Measurements from ENCODE around the gene METTL14.

METTL14 gene

GRCh38 chr4:118734491-118735205, 49.5 kb downstream of the METTL14 start:
- DNase-seq, result no peak

- DNase-seq, result no peak
Observed at GRCh38 chr4:118736900-118737299, 51.7 kb downstream of the METTL14 start.

- no peak for DNase-seq
Observed at GRCh38 chr4:118738090-118738489, 52.9 kb downstream of the METTL14 start.

DNA sequence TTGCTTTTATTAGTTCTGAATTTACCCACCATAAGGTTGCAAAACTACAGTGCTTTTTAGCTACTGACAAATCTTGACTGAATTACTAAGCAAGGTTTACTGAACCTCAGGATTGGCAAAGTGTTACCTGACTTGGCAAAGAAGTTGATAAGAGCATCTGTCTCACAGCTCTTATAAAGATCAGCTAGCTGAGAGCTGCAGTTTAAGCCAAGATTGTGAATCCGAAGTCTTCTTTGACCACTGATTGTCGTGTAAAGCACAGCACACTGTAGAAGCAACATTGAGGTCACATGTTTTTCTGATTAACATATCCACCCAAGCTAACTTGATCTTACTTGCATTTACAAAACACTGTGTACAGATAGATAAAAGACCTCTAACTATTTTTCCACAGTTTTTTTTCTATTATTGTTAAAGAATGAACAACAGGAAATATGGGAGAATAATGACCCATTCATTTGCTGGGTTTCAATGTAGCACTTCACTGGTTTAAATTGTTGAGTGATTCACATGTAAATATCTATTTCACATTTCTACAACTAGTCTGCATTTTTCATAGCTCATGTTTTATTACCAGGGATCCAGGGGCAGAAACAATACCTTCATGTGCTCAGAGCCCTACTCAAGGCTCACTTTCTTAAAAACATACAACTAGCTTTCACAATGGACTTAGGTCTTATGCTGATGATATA, 54.0 kb downstream of the METTL14 start:
- DNase-seq, result no peak

DNA sequence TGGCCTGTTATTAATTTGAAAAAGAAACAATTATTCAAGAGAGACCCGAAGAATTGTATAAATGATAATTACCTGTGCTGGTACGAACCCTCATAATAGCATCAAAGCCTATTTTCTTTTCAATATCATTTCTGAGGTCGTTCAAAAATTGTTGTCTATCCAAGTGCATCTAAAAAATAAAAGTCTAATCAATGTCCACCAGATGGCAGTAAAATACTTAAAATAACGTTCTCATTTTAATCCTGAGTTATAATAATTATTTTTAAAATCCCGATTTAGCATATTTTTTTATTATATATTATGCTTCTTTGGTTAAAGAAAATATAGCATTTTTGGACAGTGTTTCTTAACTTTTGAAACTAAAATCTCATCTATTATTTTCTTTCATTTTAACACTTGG, 55.7 kb downstream of the METTL14 start:
- no peak for DNase-seq

DNA sequence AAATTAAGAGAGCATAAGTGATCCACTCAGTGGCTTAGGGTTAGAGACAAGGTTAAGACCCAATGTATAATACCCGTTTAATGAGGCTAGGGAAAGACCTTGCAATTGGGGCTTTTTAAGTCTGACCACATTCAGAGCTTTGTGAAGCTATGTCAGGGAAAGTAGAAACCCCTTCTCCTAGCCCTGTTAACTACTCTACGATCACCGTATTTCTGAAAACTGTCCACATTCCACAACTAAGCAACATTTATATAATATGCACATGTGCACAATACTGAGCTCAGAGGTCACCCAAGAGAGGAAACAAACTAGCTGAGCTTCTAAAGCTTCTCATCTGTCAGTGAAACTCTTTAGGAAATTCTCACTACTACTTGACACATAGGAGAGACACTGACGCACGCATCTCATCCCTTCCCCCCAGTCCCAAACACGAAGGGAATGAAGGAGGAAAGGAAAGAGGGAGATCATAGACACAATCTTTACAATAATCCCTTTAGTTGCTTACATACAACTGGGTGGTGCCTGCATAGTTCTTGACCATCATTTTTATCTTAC, 56.2 kb downstream of the METTL14 start:
- DNase-seq, result no peak

- DNase-seq, result no peak
Observed at GRCh38 chr4:118742050-118742449, 56.9 kb downstream of the METTL14 start.

DNA sequence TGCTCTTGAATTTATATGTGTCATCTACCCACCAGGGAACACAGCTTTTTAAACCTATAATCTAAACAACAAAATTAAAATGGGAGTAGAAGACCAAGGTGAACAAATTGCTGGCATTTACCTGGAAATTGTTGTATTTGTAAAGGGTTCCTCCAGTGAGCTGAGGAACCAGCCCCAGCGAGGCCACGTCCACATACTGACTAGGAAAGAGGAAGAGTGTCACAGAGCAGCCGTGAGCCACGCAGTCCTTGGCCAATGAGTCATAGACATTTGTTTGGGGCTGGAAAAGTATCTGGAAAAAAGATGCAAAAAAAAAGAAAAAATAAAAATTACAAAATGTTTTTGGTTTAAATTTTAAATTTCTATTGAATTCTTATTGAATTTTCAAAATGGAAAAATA, 58.7 kb downstream of the METTL14 start:
- DNase-seq, result no peak

GRCh38 chr4:118745357-118745756, 60.2 kb downstream of the METTL14 start:
- no peak for DNase-seq

DNA sequence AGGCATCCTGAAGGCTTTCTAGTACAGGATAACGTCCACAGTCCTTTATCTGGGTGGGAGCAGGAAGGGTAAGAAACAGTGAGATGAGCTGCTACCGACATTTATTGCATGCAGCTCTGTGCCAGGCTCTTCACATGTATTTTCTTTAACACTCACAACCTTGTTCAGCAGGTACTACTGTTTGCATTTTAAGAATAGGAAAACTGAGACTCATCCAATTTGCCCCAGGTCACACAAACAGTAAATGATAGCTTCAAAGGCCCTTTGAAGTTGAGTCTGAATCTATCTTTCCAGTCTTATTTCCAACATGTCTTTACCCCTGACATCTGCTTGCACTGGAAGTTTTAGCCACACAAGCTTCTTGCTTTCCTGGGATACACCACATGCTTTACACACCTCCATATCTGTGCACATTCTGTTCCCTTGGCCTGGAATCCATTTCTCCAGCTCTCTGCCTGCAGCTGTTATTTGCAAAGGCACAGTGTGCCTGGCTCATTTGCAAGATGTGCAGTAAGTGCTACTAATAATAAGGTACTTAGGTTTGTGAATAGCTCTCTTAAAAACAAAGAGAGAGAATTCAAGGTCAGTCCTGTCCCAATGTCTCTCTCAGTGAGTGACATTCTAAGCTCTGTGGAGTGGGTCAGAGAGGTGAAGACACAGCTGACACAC, 61.2 kb downstream of the METTL14 start:
- no peak for DNase-seq

DNA sequence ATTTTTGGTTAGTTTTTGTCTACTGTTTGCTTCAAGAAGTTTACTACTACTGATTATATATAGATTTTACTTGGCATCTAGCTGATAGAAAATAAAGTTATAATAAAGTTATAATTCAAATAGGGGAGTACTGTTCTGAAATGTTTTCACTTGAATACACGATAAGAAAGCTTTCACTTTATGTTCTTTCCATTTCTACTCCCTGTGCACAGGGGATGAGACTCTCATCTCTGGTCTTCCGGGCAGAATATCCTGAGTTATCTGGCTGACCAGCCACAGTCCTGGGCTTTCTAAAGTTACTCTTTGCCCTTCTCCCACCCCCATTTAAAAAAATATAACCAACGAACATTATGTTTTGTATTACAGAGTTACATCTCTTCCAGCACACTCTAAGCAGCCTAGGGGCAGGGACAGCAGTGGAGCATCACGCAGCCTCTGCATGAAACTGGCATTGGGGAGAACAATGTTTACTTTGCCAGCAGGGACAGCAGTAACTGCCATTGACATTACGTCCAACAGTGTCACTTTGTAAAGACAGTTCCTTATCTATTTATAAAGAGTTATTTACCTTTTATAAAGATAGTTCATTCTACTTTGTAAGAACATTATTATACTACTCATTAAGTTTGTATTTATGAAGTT, 64.3 kb downstream of the METTL14 start:
- no peak for DNase-seq

GRCh38 chr4:118751629-118752323, 66.6 kb downstream of the METTL14 start:
- no peak for DNase-seq

DNA sequence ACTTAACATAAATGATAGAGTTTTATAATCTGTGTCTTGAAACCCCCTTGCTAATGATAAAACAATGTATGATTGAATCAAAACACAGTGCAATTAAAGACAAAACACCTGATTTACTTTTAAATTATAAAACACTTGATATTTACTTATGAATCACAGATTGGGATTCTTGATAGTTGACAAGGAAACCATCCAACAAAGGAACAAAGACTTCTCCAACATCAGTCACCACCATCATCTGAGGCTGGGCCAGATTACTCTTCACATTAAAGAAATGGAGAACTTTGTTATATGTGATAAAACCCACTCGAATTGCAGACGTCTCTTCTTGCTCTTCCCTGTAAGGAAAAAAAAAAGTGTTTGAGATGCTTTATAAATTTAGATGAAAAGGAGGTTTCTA, 67.4 kb downstream of the METTL14 start:
- DNase-seq, result no peak

- DNase-seq, result no peak
Observed at GRCh38 chr4:118753096-118753495, 67.9 kb downstream of the METTL14 start.

DNA sequence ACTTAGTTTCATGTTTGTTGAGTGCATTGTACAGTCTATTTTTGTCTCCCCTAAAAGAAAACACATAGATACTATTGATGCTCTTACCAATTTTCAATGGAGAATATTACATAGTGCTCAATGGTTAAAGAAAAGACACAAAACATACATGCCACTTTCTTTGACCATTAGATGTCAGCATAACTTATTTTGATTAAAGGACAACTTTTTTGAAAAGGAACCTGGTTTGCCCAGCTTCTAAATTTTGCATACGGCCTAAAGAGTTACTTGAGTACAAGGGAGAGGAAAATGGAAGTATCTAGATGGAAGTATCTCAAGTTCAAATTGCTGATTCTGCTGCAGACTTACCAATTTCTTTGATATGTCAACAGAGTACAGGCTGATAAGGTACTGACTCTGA, 68.5 kb downstream of the METTL14 start:
- DNase-seq, result no peak

DNA sequence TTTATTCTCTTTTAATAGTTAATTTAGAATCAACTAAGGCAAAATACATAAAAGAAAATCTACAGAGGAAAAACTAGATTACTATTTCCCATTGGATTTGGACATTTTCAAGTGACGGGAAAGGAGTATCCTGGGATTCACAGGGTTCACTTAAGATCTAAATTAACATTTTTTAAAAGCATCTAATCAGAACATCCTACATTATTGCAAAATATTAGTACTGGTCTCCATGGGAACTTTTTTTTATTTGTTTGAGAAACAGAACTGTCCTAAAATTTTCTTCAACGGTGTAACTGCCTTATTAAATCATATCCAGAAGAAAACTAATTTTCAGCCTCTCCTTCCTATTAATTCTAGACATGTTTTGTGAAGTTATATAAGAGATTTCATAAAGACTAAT, 69.7 kb downstream of the METTL14 start:
- DNase-seq, result no peak

DNA sequence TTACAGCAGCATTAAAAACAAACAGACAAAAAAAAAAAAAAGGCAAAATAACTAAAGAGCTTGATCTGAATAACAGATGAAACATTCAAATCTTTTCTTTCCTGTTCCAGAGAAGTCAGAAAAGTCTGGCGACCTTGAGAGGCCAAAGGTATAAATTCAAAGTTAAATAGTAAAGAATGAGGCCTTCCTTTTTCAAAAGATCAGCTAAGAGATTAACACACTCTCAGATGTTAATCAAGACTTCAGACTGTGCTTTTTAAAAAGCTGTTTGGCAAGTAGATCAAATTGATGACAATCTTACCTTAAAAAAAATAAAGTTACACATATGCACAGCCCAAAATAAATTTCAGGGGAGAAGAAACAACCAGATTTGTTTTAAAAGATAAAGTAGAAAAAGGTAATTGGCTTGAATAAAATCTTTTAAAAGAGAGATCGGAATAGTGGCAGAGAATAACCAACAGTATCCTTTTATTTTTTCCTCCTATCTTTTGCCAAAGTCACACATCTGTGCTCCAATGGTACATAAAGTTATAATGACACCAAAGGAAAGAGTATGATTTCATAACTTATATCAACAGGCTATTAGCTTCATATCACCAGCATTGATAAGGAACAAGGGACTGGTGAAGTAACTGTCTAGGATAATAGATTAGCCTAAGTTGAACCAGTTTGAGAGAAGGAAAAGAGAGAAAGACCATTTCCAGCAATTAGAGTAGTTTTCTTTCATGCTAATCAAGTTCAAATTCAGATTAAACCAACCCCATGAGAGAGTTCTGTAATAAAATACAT, 70.4 kb downstream of the METTL14 start:
- no peak for DNase-seq

DNA sequence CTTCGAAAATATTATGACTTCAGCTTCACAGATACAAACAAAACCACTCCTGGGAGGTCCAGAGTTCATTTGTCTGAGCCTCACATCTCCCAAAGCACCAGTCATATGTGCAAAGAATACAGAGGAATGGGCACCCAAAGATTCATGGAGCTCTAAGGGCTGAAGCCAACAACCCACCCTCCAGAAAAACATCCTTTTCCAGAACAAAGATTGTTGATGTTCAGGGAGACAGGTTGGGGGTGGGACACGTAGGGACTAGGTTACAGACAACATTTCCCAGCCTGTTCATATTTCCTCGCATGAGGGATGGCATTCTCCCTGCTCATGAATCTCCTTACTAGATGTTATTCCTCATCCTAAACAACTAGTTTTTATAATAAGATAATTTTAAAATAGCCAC, 71.2 kb downstream of the METTL14 start:
- DNase-seq, result no peak

DNA sequence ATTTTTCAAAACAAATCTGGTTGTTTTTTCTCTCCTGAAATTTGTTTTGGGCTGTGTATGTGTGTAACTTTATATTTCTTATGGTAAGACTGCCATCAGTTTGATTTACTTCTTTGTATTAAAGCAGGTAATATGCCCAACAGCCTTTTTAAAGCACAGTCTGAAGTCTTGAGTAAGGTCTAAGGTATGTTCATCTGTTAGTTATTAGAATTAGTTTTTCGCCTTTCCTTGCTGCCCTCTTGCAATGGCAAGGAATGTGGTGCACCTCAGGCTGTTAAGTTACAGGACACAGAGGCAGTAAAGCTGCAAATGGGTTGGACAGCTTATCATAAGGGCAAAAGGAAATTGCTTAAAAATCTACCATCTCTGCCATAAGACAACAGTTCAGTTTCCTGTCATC, 71.8 kb downstream of the METTL14 start:
- no peak for DNase-seq

DNA sequence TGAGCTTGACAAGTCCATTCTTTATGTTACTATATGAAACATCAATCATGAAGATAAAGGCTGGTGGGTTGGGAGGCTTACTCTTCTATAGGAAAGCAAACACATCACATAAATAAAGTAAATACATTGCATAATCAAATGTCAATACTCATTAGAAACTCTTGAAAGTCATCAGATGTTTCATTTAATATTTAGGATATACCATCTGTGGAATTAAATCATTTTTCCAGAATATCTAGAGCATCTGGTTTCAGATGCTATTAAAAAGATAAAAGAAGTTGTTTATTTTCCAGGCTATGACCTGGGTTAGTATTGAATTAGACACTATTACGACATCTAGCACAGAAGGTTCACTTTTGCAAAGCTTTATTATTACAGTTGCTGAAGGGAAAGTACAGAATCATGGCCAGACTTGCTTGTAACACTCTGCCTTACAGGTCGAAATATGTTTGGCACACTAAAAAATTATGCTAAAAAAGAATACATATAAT, 72.6 kb downstream of the METTL14 start:
- no peak for DNase-seq

DNA sequence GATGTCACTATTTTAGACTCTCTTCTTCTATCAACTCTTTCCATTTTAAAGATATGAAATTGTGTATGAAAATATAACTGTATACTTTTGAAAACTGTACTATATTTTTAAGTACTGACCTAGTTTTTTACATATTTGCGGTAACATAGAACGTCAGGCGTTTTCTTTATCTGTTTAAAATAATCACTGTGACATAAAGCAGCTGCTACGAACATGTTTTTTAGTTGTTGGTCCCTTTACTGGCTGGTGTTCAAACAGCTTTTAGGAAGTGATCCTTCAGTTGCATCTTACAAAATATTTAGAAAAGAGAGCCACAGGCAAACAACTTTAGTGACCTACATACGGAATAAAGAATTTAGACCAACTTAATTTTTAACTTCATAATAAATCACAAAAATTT, 73.1 kb downstream of the METTL14 start:
- DNase-seq, result no peak

GRCh38 chr4:118759481-118759880, 74.3 kb downstream of the METTL14 start:
- DNase-seq, result no peak

Measured in activated CD4-positive, alpha-beta T cell treated with anti-CD3 and anti-CD28 coated beads, Interleukin-2, amount 50 U/mL, for 1 hour (primary cell).